Activated naive CD4-positive, alpha-beta T cell (primary cell): ENCODE measurements around the gene EIF4EBP2.

Experiments
- DNase-seq, 4 experiments: peaks; one replicate each; lab custom pipeline; 2025; lab: John Stamatoyannopoulos, UW

EIF4EBP2 gene

DNA sequence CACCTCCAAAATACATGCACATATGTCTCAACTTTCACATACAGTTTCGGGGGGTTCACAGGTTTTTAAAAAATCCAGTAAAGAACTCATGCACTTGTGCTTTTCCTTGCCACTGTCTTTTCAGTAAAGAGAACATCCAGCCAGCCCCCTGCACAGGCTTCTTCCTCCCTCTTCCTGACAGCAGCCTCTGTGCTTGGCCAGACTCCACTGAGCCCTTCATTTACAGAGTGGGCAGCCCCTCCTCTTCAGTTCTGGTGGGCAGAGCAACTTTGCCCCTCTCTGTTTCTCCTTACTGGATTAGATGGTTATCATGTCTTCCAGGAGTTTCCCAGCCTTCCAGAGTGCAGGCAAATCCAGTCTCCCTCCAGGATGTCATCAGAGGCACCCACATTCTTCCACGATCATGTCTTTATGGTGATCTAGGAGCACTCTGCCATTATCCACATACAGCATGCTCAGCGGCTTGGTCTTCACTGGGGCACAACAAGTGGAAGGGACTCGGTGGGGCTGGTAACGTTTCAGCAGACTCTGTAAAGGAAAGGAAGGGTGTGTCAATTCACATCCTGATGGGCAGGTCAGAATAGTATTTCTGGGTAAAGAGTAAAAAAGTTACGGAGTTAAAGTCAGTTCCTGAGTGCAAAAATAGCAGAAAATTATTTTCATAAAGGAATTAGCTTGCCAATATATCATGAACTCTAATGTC is 28.8 kb downstream of the EIF4EBP2 start:
- no peak for DNase-seq

DNA sequence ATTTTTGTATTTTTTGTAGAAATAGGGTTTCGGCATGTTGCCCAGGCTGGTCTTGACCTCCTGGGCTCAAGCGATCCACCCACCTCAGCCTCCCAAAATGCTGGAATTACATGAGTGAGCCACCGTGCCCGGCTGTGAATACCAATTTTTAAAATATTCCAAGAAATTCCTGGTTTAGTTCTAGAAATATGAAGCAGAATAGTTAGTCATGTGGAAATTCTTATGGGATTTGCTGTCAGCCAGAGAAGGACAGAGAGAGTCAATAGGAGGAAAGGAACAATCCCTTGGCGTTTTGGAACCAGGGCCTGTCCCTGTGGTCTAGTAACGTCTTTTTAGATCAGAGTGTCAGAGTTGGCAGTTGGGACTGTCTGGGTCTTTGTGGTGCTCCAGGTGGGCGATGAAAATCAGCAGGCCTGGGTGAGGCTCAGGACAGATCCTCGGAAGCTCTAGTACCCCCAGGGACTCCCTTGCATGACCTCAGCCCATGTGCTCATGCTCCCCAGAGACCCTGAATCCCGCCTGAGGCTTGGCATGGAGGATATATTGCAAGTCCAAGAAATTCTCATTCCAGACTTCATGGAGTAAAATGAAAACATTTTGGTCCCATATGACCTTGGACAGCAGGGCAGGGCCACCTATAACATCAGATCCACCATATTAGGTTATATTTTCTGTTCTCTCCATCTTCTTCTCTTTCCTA is 29.8 kb downstream of the EIF4EBP2 start:
- no peak for DNase-seq

DNA sequence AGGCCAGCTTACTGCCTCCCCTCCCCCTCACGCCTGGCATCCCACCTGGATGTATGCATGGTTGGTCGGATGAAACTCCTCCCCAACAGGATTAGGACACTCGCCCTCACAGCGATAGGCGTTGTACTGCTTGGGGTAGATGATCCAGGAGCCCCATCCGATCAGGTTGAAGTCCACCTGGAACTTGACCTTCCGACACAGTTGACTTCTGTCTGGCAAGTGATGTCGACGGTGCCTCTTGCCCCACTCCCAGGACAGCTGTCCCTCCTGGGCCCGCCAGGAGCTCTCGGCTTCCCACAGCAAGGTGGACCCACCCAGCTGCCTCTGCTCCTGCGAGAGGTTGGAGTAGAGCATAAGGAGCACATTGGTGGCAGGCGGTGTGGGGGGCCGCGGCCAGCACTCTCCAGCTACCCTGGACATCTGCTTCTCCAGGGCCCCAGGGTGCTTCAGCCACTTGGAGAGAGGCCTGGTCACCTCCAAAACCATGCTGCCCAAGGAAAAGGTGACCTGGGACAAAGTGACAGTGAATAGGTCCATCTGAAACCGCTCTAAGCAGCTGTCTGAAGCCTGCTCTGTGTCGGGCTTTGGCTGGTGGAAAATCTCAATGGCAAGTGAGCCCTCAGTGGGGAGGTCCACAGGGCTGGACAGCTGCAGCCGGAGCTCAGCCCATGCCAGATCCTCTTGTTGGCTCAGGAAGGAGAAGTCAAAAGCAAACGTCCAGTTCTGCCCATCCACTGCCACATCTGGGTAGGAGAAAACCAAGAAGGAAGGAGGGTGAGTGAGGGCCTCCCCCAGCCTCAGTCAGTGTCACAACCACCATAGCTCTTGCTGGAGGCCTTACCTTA is 31.5 kb downstream of the EIF4EBP2 start:
- no peak for DNase-seq

DNA sequence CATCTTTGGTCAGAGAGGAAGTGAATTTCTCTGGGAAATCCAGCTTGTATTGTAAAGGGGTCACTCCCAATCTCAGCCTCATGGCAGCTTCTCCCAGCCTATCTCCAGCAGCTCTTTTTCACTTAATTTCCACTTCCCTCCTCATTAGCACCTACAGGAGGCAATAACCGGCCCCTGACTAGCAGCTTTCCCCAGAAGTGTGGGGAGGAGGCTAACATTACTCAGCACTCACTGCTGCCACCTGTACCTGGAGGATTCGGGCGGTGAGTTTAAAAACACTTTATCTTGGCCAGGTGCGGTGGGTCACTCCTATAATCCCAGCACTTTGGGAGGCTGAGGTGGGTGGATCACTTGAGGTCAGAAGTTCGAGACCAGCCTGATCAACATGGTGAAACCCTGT is 33.8 kb downstream of the EIF4EBP2 start:
- DNase-seq = no peak

DNA sequence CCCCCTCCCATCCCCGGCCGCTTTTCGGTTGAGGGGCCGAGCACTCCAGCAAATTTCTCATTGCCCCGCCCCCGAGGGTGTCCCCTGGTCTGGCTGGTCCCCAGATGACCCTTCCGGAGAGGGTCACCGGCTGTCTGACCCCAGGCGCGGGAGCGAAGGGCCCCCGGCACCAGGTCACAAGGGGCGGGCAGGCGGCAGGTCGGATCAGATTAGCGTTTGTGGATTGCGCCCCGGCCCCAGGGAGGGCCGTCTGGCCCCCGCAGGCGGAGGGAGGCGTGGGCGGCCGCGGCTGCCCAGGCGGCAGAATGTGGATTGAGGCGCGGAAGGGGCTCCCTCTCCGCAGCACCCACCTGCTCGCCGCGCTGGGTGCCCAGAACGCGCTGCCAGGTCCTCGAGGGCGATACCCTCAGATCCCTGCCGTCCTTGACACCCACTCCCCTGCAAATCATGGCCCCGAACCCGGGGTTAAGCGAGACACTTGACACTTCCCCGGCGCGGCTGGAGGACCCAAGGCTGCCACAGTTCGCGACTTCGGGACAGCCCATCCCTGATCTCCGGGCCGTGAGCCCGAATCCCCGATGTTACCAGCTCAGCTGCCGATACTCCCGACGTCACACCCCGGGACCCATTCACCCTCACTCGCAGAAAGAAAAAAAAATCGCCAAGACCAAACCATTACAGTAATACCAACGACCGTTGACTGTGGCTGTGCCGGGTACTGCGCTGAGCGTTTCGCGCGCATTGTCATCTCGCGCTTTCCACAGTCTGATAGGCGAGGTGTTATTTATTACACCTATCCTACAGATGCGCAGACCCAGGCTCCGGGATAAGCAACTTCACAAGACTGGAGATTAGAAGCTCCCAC is 36.6 kb downstream of the EIF4EBP2 start:
- DNase-seq = no peak

DNA sequence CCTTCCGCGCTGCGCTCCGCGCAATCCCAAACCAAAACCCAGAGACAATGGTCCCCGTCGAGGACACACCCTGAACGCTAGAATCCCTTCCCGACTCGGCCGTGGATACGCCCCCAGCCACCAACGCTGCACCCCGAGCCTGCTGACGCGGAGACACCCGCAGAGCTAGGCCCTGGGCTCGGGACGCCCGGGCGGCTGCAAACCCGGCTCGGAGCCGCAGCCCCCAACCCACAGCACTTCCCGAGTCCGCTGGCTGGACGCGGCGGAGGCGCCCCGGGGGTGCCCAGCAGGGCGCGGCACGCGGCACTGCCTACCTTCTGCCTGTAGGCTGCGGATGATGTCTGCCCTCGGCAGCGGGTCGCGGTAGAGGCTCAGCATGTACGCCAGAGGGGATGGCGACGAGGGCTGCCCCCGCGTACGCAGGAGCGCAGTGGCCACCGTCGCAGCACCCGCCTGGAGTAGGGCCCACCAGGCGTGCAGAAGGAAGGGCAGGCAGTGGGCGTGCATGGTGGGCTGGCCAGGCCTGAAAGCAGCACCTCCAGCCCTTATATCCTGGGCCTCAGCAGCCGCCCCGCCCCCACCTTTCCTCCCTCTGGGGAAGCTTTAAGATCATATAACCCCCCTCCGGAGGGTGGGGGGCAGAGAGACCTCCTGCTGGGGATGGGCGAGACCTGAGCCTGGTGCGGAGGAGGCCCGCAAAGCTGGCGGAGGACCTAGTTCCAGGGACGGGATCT is 37.4 kb downstream of the EIF4EBP2 start, which contains the start of gene NODAL:
Gene NODAL (minus strand): TSS at position 521 of the 734 bp plus-strand sequence. CDS start 14 bp downstream, at position 507.
- no peak for DNase-seq

DNA sequence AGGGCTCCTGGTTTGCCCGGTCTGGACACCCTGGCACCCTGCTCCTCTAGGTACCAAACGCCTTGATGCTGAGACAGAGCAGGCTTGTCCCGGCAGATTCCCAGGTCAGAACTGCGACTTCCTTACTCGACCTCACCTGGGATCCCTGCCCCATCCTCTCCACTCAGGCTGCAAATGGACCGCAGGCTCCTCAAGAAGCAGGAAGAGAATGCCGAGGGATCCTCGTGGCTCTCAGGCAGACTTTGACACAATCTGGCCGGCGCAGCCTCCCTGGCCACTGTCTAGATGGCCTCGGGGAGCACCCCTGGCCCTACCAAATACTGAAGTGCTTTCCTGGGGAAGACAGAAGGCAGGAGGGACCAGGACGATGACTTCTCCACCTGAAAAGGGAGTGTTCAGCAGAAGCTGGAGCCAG is 38.0 kb downstream of the EIF4EBP2 start:
- DNase-seq = no peak

DNA sequence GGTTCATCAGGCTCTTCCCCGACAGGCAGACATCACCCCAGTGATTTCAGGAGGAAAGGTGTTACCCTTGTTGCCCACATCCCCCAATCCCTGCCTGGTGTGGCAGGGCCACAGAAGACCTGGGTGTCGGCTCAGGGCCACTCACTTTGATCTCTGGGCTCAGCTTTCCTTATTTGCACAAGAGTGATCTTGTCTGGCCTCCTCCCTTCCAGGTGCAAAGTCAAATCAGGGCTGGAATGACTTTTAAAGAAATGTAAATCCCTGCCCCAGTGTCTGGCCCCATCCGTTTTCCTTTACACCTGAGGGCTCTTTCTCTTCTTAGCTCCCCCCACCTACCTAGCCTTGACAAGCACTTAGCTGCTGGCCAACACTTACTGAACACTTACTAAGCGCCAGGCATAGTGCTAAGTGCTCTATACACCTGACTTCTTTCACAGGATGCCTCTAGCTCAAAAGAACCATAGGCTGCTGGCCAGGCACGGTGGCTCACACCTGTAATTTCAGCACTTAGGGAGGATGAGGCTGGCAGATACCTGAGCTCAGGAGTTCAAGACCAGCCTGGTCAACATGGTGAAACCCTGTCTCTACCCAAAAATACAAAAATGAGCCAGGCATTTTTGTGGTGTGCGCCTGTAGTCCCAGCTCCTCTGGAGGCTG is 38.5 kb downstream of the EIF4EBP2 start:
- no peak for DNase-seq

DNA sequence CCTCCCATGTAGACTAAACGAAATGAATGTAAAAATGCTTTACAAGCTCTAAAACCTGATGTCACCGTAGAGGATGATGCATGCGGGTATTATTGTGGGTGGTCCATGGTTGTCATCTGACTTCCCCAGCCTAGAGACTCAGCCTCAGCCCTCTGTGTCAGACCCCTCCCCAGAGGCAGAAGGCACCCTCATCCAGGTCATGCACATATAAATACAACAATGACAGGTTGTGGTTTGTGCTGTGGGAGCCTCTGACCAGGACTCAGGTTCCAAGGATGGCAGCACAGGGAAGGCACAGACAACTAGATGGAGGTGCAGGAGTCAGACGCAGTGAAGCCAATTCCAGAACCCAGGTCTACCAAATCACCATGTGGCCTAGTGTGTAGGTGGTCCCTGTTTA is 40.8 kb downstream of the EIF4EBP2 start:
- DNase-seq = no peak

DNA sequence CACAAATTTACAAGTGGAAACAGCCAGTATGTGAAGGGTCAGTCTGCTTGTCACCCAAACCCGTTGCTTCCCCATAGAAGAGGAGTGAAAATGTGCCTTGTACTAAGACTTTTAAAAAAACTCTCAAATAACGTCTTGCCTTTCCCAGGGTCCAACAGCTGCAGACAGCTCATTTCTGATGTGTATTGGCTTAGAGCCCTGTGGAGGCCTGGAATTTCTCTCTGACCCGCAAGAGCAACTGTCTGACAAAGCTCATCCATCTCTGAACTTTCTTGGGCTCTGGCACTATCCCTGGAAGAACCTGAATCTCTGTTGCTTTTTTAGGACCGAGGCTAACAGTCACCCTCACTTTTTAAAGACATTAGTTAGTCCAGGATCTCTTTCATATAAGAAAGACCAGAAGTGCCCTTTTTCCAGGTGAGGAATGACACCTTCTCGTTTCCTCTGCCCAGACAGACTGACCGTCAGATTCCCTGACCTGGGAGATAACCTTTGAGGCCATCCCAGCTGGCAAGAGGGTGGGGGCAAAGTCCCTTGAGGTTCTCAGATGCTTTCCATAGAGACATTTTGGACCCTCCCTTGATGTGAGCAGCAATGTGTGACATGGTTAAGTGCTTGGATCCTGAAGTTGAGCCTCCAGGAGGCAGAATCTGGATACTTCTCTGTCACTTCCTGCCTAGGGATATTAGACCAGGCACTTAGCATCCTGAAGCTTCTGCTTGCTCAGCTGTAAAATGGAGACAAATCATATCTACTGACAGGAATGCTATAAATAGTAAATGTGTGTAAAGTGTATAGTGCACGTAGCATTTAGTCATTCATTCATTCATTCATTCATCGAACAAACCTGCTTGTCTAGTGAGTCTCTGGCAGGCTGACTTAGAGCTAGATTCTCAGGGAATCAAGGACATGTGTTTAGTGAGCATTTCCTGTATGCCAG is 42.0 kb downstream of the EIF4EBP2 start:
- DNase-seq = no peak

DNA sequence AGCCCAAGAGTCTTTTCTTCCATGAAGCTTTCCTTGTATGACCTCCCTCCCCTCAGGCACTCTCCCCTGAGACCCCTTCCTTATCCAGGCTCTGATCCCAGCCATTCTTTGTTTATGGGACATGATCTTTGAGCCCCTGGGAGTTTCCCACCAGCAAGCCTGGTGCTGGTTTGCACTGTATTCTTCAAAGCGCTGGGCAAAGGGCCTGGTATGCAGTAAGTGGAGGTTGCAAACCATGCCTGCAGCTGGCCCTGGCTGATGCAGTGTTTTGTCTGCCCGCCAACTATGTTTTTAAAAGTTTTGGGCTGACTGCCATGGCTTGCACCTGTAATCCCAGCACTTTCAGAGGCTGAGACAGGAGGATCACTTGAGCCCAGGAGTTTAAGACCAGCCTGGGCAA is 44.3 kb downstream of the EIF4EBP2 start:
- no peak for DNase-seq

DNA sequence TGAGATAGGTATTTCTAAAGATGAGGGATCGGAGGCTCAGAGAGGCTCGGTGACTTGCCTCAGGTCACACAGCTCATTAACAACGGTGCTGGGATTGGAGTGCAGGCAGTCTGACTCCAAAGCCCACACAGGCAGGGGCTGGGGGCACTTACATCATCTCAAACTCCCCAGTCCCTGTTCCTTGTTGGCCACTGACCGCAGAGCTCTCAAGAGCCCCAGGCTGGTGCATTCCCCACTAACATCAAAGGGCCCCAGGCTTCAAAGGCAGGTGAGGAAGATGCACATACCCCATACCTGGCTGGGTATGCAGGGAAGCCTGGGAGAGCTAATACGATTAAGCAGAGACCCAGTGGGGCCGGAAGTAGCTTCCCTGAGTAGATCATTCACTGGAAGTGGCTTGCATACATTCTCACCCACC is 51.3 kb downstream of the EIF4EBP2 start:
- no peak for DNase-seq

DNA sequence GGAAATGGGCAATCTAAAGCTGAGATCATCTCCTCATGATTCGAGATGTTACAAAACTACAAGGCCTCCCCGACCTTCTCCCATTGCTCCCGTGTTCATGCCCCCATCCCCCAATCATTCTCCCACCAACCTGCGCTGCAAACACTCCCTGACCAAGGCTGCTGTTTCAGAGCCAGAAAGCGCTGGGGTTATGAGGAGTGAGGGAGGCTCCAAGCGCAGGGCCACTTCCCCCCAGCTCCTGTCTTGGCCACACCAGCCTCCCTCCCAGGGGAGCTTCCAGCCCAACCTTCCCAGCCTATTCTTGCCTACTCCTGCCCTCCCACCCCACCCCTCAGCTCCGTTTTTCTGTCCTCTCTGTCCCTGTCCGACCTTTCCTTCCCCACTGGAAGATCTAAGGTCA is 52.2 kb downstream of the EIF4EBP2 start:
- no peak for DNase-seq

DNA sequence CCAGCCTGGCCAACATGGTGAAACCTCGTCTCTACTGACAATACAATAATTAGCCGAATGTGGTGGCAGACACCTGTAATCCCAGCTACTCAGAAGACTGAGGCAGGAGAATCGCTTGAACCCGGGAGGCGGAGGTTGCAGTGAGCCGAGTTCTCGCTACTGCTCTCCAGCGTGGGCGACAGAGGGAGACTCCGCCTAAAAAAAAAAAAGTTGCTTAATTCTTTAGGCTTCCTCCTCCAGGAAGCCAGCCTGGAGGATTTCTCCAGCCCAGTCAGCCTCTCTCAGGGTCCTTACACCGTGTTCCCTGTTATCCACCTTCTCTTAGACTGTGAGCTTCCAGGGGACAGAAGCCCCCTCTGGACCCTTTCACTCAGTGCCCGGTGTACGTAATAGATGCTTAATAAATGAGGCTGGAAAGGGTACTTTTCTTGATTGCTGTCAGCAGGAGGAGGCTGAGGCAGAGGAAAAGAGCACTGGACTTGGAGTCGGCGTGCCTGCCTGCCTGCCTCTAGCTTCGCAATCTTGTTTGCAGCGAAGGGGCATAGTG is 53.9 kb downstream of the EIF4EBP2 start:
- no peak for DNase-seq

DNA sequence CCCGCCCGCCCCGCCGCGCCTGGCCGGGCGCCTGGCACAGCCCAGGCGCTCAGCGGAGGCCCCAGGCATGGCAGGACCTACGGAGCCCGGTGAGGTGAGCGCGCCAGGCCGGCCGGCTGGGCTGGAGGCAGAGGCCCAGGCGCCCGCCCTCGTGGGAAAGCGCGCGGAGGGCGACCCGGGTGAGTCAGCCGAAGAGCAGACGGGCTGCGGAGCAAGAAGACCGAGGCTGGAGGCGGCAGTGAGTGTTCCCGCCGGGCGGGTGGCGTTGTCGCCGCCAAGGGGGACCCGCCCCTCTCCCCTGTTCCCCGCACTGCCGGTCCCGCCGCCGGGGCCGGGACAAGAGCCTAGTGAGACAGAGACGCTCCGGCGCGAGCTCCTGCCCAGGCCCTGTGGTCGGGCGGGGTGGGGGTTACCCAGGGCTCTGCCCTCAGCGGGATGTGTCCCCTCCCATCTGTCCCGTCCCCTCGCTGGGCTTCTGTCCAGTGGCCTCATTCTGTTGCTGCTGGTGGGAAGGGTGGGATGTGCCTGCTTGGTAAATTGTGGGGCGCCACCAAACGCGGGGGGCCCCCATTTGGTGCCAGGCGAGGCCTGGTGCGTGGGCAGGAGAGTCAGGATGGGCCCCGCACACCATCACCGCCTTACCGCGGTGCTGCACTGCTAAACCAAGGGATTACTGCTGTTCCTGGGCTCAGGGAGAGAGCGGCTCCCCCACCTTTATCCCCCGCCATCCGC is 54.5 kb downstream of the EIF4EBP2 start:
- no peak for DNase-seq

DNA sequence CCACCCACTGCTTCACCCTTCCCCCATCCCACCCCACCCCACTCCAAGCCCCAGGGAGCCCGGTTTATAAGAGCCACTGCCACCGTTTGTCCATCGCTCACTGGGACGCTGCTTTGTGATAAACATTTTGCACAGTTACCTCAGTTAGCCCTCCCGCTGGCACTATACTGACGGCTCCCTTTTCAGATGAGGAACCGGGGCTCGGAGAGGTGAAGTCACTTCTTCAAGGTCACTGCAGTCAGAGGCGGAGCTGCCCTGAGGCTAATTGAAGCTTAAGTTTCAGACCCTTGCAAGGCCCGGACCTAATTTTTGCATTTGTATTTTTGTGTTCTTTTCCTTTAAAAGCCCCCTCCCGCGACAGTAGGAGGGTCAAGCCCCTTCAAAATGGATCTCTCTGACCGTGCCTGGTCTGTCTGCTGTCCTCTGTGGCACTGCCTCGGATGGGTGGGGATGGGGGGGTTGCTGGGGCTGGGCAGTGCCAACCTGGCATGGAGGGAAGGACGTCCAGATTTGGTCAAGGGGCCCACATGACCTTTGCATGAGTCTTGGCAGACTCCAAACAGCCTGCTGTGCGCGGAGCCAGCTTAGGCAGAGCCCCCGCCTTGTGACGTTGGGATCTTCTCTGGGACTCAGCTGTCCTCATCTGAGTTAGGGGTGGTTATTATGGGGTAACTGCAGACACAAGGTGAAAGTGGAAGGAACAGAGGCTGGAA is 55.3 kb downstream of the EIF4EBP2 start:
- no peak for DNase-seq

DNA sequence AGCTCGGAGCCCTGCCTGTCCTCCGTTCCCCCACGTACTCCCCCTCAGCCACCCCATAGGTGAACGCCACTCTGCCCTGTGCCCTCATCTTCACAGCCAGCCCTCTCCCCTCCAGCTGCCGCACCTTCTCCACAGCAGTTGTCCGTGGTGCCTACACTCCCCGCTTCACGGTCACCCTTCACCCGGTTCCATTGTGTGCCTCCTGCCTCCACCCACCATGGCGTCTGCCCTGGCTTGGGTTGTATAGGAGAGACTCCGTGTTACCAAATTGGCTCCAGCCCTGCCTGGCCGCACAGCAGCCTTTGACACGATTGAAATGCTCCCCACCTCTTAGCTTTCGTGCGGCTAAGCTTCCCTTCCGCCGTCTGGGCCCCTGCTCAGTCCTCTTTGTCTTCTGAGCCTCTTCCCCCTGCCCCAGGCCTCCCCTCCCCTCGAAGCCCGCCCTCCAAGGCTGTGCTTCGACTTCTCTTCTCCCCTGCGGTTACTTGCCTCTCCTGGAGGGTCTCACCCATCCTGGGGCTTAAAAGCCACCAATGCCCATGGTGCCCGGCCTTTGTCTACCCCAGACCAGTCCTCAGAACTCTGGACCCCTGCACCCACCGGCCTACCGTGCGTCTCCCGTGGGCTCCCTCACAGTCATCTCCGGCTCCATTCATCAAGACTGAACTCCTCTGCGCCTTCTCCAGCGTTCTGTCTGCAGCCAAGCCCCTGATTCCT is 56.0 kb downstream of the EIF4EBP2 start:
- DNase-seq = no peak
